Endothelial cell of umbilical vein (primary cell): Measurements from ENCODE around the gene CCDC142. TPM values are rescaled to one million over a fixed set of nuclear protein-coding genes. Genes with fewer than 3 reads are reported as not detected.

Experiments
- BruUV-seq: library from RNA; stranded (reverse); fragments of 400-500 nt; replicated peaks from 2 replicates; lab custom pipeline; 2021; lab: Mats Ljungman, UMichigan
- CTCF ChIA-PET: fragments of 300-600, 350-600 bp; sonication (Branson Sonifier 250); formaldehyde crosslinking; loops from one replicate; lab custom pipeline; 2021; ENCODE audit warnings: antibody characterized with exemption, inconsistent platforms; lab: Charles Lee
- POLR2A ChIA-PET: fragments of 300-600, 350-600 bp; sonication (Branson Sonifier 250); formaldehyde crosslinking; loops from one replicate; lab custom pipeline; 2021; ENCODE audit warnings: antibody characterized with exemption, inconsistent platforms; lab: Charles Lee
- DNase-seq: peaks from one replicate; pipeline ENCODE4 v3.0.0-alpha.2; 2011; ENCODE audit warnings: low read depth, low spot score
- FAIRE-seq: peaks from 2 replicates; lab custom pipeline; 2011; peaks lifted over from hg19 to GRCh38; lab: Jason Lieb, UNC
- H2AFZ ChIP-seq: 2 replicates; pipeline ENCODE4 v1.6.0; 2012; ENCODE audit warnings: low read depth, low read length, control low read depth, inconsistent platforms
- H3K27ac ChIP-seq: 2 replicates; pipeline ENCODE4 v1.5.1; 2011; ENCODE audit warnings: low read depth, mild to moderate bottlenecking, control low read depth, low read length, moderate library complexity; ENCODE audit not compliant: insufficient read depth
- H3K27me3 ChIP-seq, 2 experiments: 2 replicates each; pipeline versions ENCODE4 v1.6.0 to v1.6.1; 2011; ENCODE audit warnings: low read length in 2 of 2, mixed read lengths in 1 of 2; ENCODE audit not compliant: control insufficient read depth in 2 of 2, insufficient read depth in 2 of 2
- H3K36me3 ChIP-seq, 2 experiments: 2 replicates in 1 of 2; 3 replicates in 1 of 2; pipeline ENCODE4 v1.5.1; 2011; ENCODE audit warnings: low read length in 2 of 2, mild to moderate bottlenecking in 1 of 2, moderate library complexity in 1 of 2; ENCODE audit not compliant: control insufficient read depth in 2 of 2, insufficient read depth in 2 of 2; ENCODE audit errors: extremely low read depth in 1 of 2
- H3K4me1 ChIP-seq: 3 replicates; pipeline ENCODE4 v1.5.1; 2011; ENCODE audit warnings: mild to moderate bottlenecking, low read length; ENCODE audit not compliant: control insufficient read depth, insufficient read depth; ENCODE audit errors: extremely low read depth
- H3K4me2 ChIP-seq: 2 replicates; pipeline ENCODE4 v1.6.1; 2011; ENCODE audit warnings: low read length, control low read depth, mixed read lengths; ENCODE audit not compliant: insufficient read depth
- H3K4me3 ChIP-seq, 3 experiments: fragments of 200-600 bp in 1 of 3; sonication (generic), shearing (Covaris generic) in 1 of 3; replicated peaks in 1 of 3; 2 replicates each; pipeline ENCODE4 v1.5.1; 2011 to 2016; ENCODE audit warnings: control low read depth in 3 of 3, low read length in 3 of 3, mild to moderate bottlenecking in 2 of 3, inconsistent platforms in 1 of 3, low read depth in 1 of 3, moderate library complexity in 1 of 3; ENCODE audit not compliant: insufficient read depth in 1 of 3
- H3K79me2 ChIP-seq: 2 replicates; pipeline ENCODE4 v1.6.0; 2012; ENCODE audit warnings: low read length, inconsistent platforms; ENCODE audit not compliant: control insufficient read depth, insufficient read depth
- H3K9ac ChIP-seq: replicated peaks from 2 replicates; pipeline ENCODE3; 2011; ENCODE audit warnings: low read length, control low read depth; ENCODE audit not compliant: insufficient read depth; ENCODE audit errors: extremely low read depth
- H3K9me1 ChIP-seq: replicated peaks from 3 replicates; pipeline ENCODE4 v1.6.0; 2011; ENCODE audit warnings: mild to moderate bottlenecking, low read length; ENCODE audit not compliant: control insufficient read depth, insufficient read depth; ENCODE audit errors: extremely low read depth
- H3K9me3 ChIP-seq: replicated peaks from 2 replicates; pipeline ENCODE4 v1.5.1; 2012; ENCODE audit warnings: low read length, inconsistent platforms; ENCODE audit not compliant: control insufficient read depth, insufficient read depth
- H4K20me1 ChIP-seq: replicated peaks from 2 replicates; pipeline ENCODE3; 2011; ENCODE audit warnings: mild to moderate bottlenecking, low read length; ENCODE audit not compliant: control insufficient read depth, insufficient read depth; ENCODE audit errors: extremely low read depth
- EZH2 ChIP-seq: IDR thresholded peaks from 2 replicates; pipeline ENCODE4 v1.6.1; 2012; ENCODE audit warnings: borderline replicate concordance, low read depth, mild to moderate bottlenecking, moderate library complexity, low read length, inconsistent platforms; ENCODE audit not compliant: severe bottlenecking
- FOS ChIP-seq: IDR thresholded peaks from 2 replicates; pipeline ENCODE4 v1.6.1; 2011; ENCODE audit warnings: mild to moderate bottlenecking, low read length, moderate library complexity, borderline replicate concordance; ENCODE audit not compliant: insufficient read depth
- GATA2 ChIP-seq: IDR thresholded peaks from 2 replicates; pipeline ENCODE4 v1.7.0; 2011; ENCODE audit warnings: low read depth, mild to moderate bottlenecking, moderate library complexity, mixed read lengths, low read length; ENCODE audit not compliant: insufficient read length, insufficient read depth
- JUN ChIP-seq: IDR thresholded peaks from 2 replicates; pipeline ENCODE4 v1.6.1; 2011; ENCODE audit warnings: borderline replicate concordance, low read depth; ENCODE audit not compliant: insufficient read length, insufficient read depth
- MYC ChIP-seq: IDR thresholded peaks from one replicate; pipeline ENCODE4 v1.6.1; 2011; ENCODE audit warnings: mild to moderate bottlenecking, low read depth, low read length
- POLR2A ChIP-seq: IDR thresholded peaks from 2 replicates; pipeline ENCODE4 v1.6.1; 2012; ENCODE audit warnings: low read depth, mild to moderate bottlenecking, control low read depth, low read length
- POLR2AphosphoS5 ChIP-seq: IDR thresholded peaks from 2 replicates; pipeline ENCODE4 v1.6.1; 2012; ENCODE audit warnings: low read depth, mild to moderate bottlenecking, control low read depth, low read length, moderate library complexity; ENCODE audit not compliant: insufficient read depth
- dilution Hi-C: fragments of 300-500 bp; cut with MboI; formaldehyde crosslinking; loops from one replicate; pipeline ENCODE4 v1.15.0; 2019; ENCODE audit warnings: low sequenced_read_pairs; ENCODE audit not compliant: extremely low pct_ligation_motif_present
- intact Hi-C: fragments of 100-400 bp; cut with micrococcal nuclease; formaldehyde crosslinking; loops from one replicate; pipeline ENCODE4 v1.10.0; 2022
- polyA plus RNA-seq, 4 experiments: library from polyadenylated mRNA; depleted of rRNA in 3 of 4; stranded (reverse) in 3 of 4; unstranded in 1 of 4; fragments of >200 nt; gene quantifications; 2 replicates each; pipeline versions ENCODE4 v1.2.1 to v1.2.3, GENCODE V29; 2011 to 2012; ENCODE audit warnings: missing spikeins in 1 of 4
- total RNA-seq: library from RNA; stranded (reverse); gene quantifications from 2 replicates; pipeline ENCODE4 v1.2.3, GENCODE V29; 2021
- TF ChIP-seq, protein P1 (sequence below), 2 donors: IDR thresholded peaks; 1 replicate in 1 of 2; 2 replicates in 1 of 2; pipeline ENCODE4 v1.5.1; 2011; ENCODE audit warnings: low read length in 2 of 2, mild to moderate bottlenecking in 2 of 2, moderate library complexity in 2 of 2, control low read depth in 1 of 2, inconsistent platforms in 1 of 2, low read depth in 1 of 2; ENCODE audit not compliant: insufficient read depth in 1 of 2; ENCODE audit errors: extremely low read depth in 1 of 2
- TF ChIP-seq, protein P2 (sequence below): IDR thresholded peaks from 2 replicates; pipeline ENCODE4 v1.6.1; 2011; ENCODE audit not compliant: insufficient read depth, insufficient read length

The CCDC142 gene
- total and polyA plus RNA-seq, 2 donors (not counting 3 experiments of a cell fraction or from before 2014, with no cell fraction given): 12.8 to 23.8 TPM

DNA sequence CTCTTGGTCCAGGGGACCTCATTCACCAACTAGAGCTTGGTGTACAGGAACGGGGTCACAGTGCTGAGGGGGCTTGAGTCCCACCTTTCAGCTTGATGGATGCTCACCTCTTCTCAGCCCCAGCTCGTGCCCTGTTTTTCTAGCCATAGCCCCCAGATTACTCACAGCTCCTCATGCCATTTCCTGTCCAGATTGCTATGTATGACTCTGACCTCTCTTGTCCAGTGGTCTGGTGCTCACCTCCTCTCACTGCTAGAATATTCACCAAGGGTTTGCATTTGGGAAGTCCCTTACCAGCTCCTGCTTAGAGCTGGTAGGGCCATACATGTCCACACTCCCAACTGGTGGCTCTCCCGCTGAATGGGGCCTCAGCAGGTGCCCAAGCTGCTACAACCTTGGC lies 10.7 kb upstream of the CCDC142 start:
- BruUV-seq: no TSS peak
- CTCF ChIA-PET: interaction anchor here (0.6 to 1.3 kb wide), 6 partner anchors 9 to 92 kb away, joined by 3 to 11 read pairs (median 4); partner anchors contain the start of genes CCDC142, INO80B and TTC31
- no peak for DNase-seq

More for the DNA sequence above, 10.7 kb upstream of the CCDC142 start:
- FAIRE-seq: peak; percentile 63
- H3K79me2 ChIP-seq: no peaks in the 10 kb centered on the region
- POLR2A ChIA-PET: no interaction called here
- no peak overlapping the region for H2AFZ ChIP-seq
- TF ChIP-seq GATA2: no peak
- TF ChIP-seq FOS: no peak
- TF ChIP-seq, protein P1, sequence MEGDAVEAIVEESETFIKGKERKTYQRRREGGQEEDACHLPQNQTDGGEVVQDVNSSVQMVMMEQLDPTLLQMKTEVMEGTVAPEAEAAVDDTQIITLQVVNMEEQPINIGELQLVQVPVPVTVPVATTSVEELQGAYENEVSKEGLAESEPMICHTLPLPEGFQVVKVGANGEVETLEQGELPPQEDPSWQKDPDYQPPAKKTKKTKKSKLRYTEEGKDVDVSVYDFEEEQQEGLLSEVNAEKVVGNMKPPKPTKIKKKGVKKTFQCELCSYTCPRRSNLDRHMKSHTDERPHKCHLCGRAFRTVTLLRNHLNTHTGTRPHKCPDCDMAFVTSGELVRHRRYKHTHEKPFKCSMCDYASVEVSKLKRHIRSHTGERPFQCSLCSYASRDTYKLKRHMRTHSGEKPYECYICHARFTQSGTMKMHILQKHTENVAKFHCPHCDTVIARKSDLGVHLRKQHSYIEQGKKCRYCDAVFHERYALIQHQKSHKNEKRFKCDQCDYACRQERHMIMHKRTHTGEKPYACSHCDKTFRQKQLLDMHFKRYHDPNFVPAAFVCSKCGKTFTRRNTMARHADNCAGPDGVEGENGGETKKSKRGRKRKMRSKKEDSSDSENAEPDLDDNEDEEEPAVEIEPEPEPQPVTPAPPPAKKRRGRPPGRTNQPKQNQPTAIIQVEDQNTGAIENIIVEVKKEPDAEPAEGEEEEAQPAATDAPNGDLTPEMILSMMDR (IDR thresholded peaks at IDR 0.05; ENCODE audit: extremely low read depth in 1 of 2, insufficient read depth in 1 of 2, low read depth in 1 of 2, low read length in 2 of 2): no peak
- no peak for TF ChIP-seq POLR2A
- TF ChIP-seq JUN: no peak
- TF ChIP-seq, protein P2, sequence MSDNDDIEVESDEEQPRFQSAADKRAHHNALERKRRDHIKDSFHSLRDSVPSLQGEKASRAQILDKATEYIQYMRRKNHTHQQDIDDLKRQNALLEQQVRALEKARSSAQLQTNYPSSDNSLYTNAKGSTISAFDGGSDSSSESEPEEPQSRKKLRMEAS: no peak
- TF ChIP-seq EZH2: no peak
- no peak for TF ChIP-seq MYC
- TF ChIP-seq POLR2AphosphoS5: no peak
- no peak overlapping the region for H3K4me2 ChIP-seq
- peaks cover 13% of the 10 kb centered on the region for H3K4me1 ChIP-seq
- H3K36me3 ChIP-seq: peaks cover 3 to 14% of the 10 kb centered on the region in 2 experiments
- H3K27ac ChIP-seq: no peak overlapping the region
- dilution Hi-C loops: no loop called here
- H3K9ac ChIP-seq: no peak overlapping the region
- H3K27me3 ChIP-seq: peaks cover 10 to 16% of the 10 kb centered on the region in 2 experiments
- H3K9me1 ChIP-seq: no peaks in the 10 kb centered on the region
- no peak overlapping the region for H3K4me3 ChIP-seq
- H3K9me3 ChIP-seq: no peaks in the 10 kb centered on the region
- intact Hi-C loops: no loop called here
- no peaks in the 10 kb centered on the region for H4K20me1 ChIP-seq
